ENCODE data around the gene SWSAP1. TPM values are rescaled to one million over a fixed set of nuclear protein-coding genes. Genes with fewer than 3 reads are reported as not detected.
"Not testable (repeated sequence)": the region's sequence is repeated elsewhere in the genome, so short reads cannot be mapped to it uniquely, and the experiment has no call there.

The SWSAP1 gene
- total RNA-seq, 1 experiment from 2014 or later = 1.4 TPM

DNA sequence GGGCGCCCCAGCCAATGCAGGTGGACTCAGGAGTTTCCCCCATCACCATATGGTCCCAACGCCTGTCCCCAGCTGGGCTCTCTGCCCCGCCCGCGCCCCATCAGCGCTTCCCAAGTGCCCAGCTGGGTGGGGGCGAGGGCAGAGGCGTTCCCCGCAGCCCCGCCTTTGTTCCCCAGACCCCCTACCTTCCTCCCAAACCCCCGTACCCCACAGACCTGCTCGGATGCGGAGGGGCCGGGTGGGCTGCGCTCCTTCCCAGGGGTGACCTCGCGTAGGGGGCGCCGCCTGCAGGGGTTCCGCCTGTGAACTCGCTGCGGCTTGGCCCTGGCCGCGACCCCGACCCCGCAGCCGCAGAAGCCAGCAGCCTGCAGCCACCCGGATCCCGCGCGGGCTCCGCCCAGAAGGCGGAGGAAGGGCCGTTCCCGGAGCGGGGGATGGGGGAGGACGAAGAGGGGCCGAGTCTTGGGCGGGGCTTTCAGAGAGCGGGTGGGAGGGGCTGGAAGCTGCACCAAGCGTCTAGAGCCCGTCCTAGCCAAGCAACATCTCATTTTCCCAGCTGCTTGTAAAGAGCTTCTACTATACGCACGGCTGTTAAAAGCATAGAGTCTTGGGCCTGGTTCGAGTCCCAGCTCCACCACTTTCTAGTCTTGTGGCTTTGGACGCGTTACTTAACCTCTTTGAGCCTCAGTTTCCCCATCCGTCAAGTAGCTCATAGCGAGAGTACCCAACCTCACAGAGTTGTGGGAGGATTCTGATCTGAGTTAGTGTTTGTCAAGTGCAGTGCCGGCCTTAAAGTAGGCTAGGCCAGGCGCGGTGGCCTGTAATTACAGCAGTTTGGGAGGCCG lies 35.0 kb upstream of the SWSAP1 start, which contains the start of gene RAB3D:
RAB3D (minus strand) TSS at position 404 of the 845 bp plus-strand sequence. CDS start 2,258 bp downstream, outside the sequence.
- DNase-seq (ENCODE audit: unreplicated experiment) = peak; percentile 93
- no peaks in the 10 kb centered on the region for H3K27me3 Mint-ChIP-seq (ENCODE audit: insufficient read depth, unreplicated experiment)
- H3K36me3 Mint-ChIP-seq (ENCODE audit: insufficient read depth, unreplicated experiment) = peaks cover 49% of the 10 kb centered on the region
- TF ChIP-seq, protein P1, sequence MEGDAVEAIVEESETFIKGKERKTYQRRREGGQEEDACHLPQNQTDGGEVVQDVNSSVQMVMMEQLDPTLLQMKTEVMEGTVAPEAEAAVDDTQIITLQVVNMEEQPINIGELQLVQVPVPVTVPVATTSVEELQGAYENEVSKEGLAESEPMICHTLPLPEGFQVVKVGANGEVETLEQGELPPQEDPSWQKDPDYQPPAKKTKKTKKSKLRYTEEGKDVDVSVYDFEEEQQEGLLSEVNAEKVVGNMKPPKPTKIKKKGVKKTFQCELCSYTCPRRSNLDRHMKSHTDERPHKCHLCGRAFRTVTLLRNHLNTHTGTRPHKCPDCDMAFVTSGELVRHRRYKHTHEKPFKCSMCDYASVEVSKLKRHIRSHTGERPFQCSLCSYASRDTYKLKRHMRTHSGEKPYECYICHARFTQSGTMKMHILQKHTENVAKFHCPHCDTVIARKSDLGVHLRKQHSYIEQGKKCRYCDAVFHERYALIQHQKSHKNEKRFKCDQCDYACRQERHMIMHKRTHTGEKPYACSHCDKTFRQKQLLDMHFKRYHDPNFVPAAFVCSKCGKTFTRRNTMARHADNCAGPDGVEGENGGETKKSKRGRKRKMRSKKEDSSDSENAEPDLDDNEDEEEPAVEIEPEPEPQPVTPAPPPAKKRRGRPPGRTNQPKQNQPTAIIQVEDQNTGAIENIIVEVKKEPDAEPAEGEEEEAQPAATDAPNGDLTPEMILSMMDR (IDR thresholded peaks at IDR 0.05; ENCODE audit: unreplicated experiment) = no peak
- H3K4me1 Mint-ChIP-seq (ENCODE audit: insufficient read depth, unreplicated experiment) = peaks cover 16% of the 10 kb centered on the region
- intact Hi-C loops (cut with micrococcal nuclease) = no loop called here
- no peaks in the 10 kb centered on the region for H3K9me3 Mint-ChIP-seq (ENCODE audit: unreplicated experiment)
- H3K27ac Mint-ChIP-seq (ENCODE audit: low read depth, unreplicated experiment) = peak within 1 kb of the TSS; percentile 59
- BruUV-seq (replicated peaks) = no TSS peak
- ChIA-PET CTCF (interaction anchor here (0.6 to 2.0 kb wide), 6 partner anchors 11 to 735 kb away, joined by 3 to 7 read pairs (median 3); no protein-coding TSS in a partner anchor), POLR2A (interaction anchor here (0.6 to 4.0 kb wide), 15 partner anchors 7 to 258 kb away, joined by 3 to 43 read pairs (median 5); partner anchors contain the start of genes ELOF1 and SWSAP1)
- H3K4me3 Mint-ChIP-seq (ENCODE audit: unreplicated experiment) = peak within 1 kb of the TSS; percentile 74

DNA sequence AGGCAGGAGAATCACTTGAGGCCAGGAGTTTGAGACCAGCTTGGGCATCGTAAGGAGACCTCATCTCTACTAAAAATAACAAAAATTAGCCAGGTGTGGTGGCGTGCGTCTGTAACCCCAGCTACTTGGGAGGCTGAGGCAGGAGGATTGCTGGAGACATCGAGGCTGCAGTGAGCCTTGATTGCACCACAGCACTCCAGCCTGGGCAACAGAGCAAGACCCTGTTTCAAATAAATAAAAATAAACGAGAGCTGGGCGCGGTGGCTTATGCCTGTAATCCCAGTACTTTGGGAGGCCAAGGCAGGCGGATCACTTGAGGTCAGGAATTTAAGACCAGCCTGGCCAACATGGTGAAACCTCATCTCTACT lies 34.4 kb upstream of the SWSAP1 start:
- intact Hi-C loops (cut with micrococcal nuclease); H3K27me3 Mint-ChIP-seq (ENCODE audit: insufficient read depth, unreplicated experiment); BruUV-seq (replicated peaks); H3K9me3 Mint-ChIP-seq (ENCODE audit: unreplicated experiment); H3K27ac Mint-ChIP-seq (ENCODE audit: low read depth, unreplicated experiment); DNase-seq (ENCODE audit: unreplicated experiment): not testable (repeated sequence)
- Mint-ChIP-seq H3K36me3 (ENCODE audit: insufficient read depth, unreplicated experiment) (peaks cover 44% of the 10 kb centered on the region), H3K4me1 (ENCODE audit: insufficient read depth, unreplicated experiment) (peaks cover 22% of the 10 kb centered on the region), H3K4me3 (ENCODE audit: unreplicated experiment) (peak overlapping the region; percentile 74)
- ChIA-PET POLR2A (interaction anchor here (0.8 to 4.0 kb wide), 6 partner anchors 14 to 41 kb away, joined by 3 to 43 read pairs (median 7); partner anchors contain the start of gene SWSAP1), CTCF (interaction anchor here (0.9 to 2.0 kb wide), 5 partner anchors 12 to 202 kb away, joined by 3 to 7 read pairs (median 3); no protein-coding TSS in a partner anchor)

DNA sequence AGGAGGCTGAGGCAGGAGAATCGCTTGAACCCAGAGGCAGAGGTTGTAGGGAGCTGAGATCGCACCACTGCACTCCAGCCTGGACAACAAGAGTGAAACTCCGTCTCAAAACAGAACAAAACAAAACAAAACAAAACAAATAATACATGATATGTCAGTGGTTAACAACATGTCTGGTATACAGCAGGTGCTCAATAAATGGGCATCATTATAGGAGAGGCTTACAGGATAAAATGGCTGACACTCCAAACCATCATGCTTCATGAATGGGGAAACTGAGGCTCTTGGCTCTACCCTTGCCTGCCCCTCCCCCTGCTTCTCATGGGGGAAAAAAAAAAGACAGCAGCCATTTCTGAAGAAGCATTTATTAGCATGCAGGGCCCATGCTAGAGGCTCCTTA lies 32.0 kb upstream of the SWSAP1 start:
- intact Hi-C loops (cut with micrococcal nuclease) = no loop called here
- CTCF ChIA-PET = interaction anchor here (0.6 kb wide), 1 partner anchor 40 kb away, joined by 3 read pairs; no protein-coding TSS in a partner anchor
- no peak overlapping the region for H3K4me3 Mint-ChIP-seq (ENCODE audit: unreplicated experiment)
- H3K27me3 Mint-ChIP-seq (ENCODE audit: insufficient read depth, unreplicated experiment) = no peaks in the 10 kb centered on the region
- DNase-seq (ENCODE audit: unreplicated experiment) = no peak
- no TSS peak for BruUV-seq (replicated peaks)
- peaks cover 20% of the 10 kb centered on the region for H3K36me3 Mint-ChIP-seq (ENCODE audit: insufficient read depth, unreplicated experiment)
- H3K4me1 Mint-ChIP-seq (ENCODE audit: insufficient read depth, unreplicated experiment) = peaks cover 42% of the 10 kb centered on the region
- no peaks in the 10 kb centered on the region for H3K9me3 Mint-ChIP-seq (ENCODE audit: unreplicated experiment)
- TF ChIP-seq, protein P1 (IDR thresholded peaks at IDR 0.05; ENCODE audit: unreplicated experiment) = no peak
- H3K27ac Mint-ChIP-seq (ENCODE audit: low read depth, unreplicated experiment) = no peak overlapping the region
- POLR2A ChIA-PET = interaction anchor here (0.6 to 2.4 kb wide), 3 partner anchors 18 to 98 kb away, joined by 3 to 11 read pairs (median 5); no protein-coding TSS in a partner anchor

DNA sequence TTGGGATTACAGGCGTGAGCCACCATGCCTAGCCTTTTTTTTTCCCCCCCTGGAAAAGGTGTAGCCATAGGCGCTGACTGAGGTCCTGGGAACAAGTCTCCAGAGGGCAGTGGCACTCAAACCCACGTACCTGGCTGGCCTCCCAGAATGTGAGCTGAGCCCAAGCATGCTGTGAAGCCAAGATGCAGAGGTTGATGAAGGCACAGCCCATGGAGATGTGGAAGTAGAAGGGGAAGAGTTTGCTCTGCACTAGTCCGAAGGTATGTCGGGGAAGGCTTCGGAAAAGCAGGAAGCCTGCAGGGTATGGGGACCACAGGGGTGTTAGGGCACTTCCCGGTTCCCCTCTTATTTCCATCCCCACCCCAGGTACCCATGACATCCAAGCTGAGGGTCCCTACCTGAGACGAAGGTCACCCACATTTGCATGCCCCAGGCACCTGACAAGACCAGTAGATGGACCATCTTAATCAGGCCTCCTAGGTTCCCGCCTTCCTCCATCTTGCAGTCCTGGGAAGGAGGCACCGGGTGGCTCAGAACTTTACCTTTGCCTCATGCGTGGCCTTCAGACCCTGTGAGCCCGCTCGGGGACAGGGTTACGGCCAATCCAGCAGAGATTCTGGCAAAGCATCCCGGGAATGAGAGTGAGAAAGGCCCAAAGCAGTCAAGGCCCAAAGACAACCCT lies 29.2 kb upstream of the SWSAP1 start:
- TF ChIP-seq, protein P1 (IDR thresholded peaks at IDR 0.05; ENCODE audit: unreplicated experiment) = no peak
- peak overlapping the region; percentile 96 for H3K4me3 Mint-ChIP-seq (ENCODE audit: unreplicated experiment)
- CTCF ChIA-PET = interaction anchor here (0.6 to 0.9 kb wide), 2 partner anchors 20 to 252 kb away, joined by 3 to 4 read pairs; no protein-coding TSS in a partner anchor
- H3K27me3 Mint-ChIP-seq (ENCODE audit: insufficient read depth, unreplicated experiment) = no peaks in the 10 kb centered on the region
- POLR2A ChIA-PET = interaction anchor here (0.6 to 5.1 kb wide), 11 partner anchors 13 to 395 kb away, joined by 3 to 88 read pairs (median 6); partner anchors contain the start of genes ECSIT, LDLR, ODAD3 and PRKCSH
- H3K4me1 Mint-ChIP-seq (ENCODE audit: insufficient read depth, unreplicated experiment) = peaks cover 30% of the 10 kb centered on the region
- intact Hi-C loops (cut with micrococcal nuclease) = loop anchor here (2.0 kb wide), 1 partner anchor 52 kb away; no protein-coding TSS in a partner anchor
- peak; percentile 81 for DNase-seq (ENCODE audit: unreplicated experiment)
- peak overlapping the region; percentile 98 for H3K27ac Mint-ChIP-seq (ENCODE audit: low read depth, unreplicated experiment)
- H3K9me3 Mint-ChIP-seq (ENCODE audit: unreplicated experiment) = no peaks in the 10 kb centered on the region
- no TSS peak for BruUV-seq (replicated peaks)
- H3K36me3 Mint-ChIP-seq (ENCODE audit: insufficient read depth, unreplicated experiment) = peaks cover 11% of the 10 kb centered on the region
